Gastrocnemius medialis (tissue), 4 donors: ENCODE measurements around the gene ADAMTS2.

ENCODE experiments used
- POLR2A ChIP-seq, 2 donors: fragments of 450-650 bp; IDR thresholded peaks; one replicate each; pipeline ENCODE4 v1.6.1; 2017; ENCODE audit warnings: antibody characterized with exemption in 2 of 2, mild to moderate bottlenecking in 2 of 2, moderate library complexity in 2 of 2
- TF ChIP-seq, protein P1 (sequence below), 5 experiments: fragments of 450-650 bp in 3 of 5; fragments of 200-600 bp in 2 of 5; sonication (generic) in 2 of 5; IDR thresholded peaks in 4 of 5; conservative IDR thresholded peaks in 1 of 5; 1 replicate in 4 of 5; 2 replicates in 1 of 5; pipeline ENCODE4 v1.5.1; 2016 to 2019; ENCODE audit warnings: antibody characterized with exemption in 5 of 5, mild to moderate bottlenecking in 3 of 5, moderate library complexity in 3 of 5

DNA sequence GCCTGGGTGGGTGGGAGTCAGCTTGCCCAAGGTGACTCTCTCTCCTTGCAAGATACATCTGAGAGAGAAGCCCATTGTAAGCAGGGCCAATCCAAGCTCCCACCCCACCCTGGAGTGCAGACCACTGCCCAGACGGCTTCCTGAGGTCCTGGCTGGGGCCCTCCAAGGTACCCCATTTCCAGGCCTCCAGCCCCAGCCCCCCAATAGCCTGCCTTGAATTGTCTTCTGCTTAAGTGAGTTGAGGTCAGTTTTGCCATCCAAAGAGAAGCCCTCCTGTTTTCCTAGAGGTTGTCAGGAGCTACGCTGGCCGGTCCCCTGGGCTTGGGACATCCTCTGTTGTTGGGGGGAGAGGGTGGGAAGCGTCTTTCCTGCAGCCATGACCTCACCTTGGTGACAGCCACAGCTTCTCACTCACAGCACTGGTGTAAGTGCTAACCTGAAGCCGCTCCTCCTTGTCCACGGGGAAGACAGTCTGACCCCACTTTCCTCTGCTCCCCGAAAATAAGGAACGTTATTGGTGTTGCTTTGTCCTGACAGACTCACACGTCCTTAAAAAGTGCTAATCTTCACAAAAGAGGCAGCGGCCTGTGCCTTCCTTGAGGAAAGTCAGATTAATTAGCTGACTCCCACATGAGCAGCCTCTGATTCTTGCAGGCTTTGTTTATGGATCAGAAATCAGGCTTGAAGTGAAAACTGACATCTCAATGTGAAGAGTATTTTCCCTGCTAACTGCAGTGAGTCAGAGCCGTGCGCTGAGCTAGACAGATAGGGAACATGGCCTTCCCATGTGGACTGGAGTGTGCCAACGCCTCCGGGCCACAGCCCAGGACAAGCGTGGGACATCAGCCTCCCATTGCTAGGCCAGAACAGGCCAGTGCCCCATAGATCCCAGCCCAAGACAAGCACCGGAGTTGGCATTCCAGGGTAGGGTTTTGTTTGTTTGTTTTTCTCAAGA, 52.3 kb downstream of the ADAMTS2 start:
- TF ChIP-seq, protein P1, sequence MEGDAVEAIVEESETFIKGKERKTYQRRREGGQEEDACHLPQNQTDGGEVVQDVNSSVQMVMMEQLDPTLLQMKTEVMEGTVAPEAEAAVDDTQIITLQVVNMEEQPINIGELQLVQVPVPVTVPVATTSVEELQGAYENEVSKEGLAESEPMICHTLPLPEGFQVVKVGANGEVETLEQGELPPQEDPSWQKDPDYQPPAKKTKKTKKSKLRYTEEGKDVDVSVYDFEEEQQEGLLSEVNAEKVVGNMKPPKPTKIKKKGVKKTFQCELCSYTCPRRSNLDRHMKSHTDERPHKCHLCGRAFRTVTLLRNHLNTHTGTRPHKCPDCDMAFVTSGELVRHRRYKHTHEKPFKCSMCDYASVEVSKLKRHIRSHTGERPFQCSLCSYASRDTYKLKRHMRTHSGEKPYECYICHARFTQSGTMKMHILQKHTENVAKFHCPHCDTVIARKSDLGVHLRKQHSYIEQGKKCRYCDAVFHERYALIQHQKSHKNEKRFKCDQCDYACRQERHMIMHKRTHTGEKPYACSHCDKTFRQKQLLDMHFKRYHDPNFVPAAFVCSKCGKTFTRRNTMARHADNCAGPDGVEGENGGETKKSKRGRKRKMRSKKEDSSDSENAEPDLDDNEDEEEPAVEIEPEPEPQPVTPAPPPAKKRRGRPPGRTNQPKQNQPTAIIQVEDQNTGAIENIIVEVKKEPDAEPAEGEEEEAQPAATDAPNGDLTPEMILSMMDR (IDR thresholded peaks at IDR 0.05 in 4 of 5, conservative IDR thresholded peaks at IDR 0.05 in 1 of 5), result no peak
- TF ChIP-seq POLR2A (IDR thresholded peaks at IDR 0.05), result no peak
